Measurements from ENCODE around the gene SEC24C.

Gene SEC24C

DNA sequence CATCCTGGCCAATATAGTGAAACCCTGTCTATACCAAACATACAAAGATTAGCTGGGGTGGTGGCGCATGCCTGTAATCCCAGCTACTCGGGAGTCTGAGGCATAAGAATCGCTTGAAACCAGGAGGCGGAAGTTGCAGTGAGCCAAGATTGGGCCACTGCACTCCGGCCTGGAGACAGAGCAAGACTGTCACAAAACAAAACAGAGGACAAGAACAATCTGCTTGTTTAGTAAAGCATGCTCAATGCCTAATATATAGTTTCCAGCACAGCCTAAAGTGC, 1.8 kb upstream of the SEC24C start:
- Mint-ChIP-seq H3K4me1 (peaks cover 22% of the 10 kb centered on the region), H3K27ac (peak overlapping the region; percentile 99 to 100 (median 100)), H3K36me3 (ENCODE audit: low read depth) (peaks cover 15% of the 10 kb centered on the region), H3K4me3 (peak overlapping the region; percentile 98 to 99 (median 99)), H3K9me3 (no peaks in the 10 kb centered on the region), H3K27me3 (ENCODE audit: low read depth) (no peaks in the 10 kb centered on the region)
- TF ChIP-seq CTCF (IDR thresholded peaks at IDR 0.05; ENCODE audit: unreplicated experiment in 3 of 3) = no peak

DNA sequence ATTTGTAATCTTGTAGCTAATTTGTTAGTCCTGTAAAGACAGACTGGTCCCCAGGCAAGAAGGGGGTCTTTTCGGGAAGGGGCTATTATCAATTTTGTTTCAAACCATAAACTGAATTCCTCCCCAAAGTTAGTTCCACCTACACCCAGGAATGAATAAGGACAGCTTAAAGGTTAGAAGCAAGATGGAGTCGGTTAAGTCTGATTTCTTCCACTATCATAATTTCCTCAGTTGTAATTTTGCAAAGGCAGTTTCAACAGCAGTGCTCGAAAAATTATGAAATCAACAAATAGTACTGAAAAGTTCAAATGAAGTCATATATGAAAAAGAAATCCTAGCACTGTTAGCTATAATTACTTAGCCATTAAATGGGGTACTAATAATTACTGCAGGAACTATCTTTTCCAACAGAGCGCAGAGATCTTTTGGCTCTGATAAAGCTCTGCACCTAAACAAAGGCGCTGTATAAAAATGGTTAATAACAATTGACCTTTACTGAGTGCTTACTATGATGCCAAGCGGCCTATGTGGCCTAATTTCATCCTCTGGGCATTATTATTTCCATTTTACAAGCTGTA, 756 bp upstream of the SEC24C start:
- Mint-ChIP-seq H3K36me3 (ENCODE audit: low read depth) (peaks cover 15% of the 10 kb centered on the region), H3K9me3 (no peaks in the 10 kb centered on the region), H3K27me3 (ENCODE audit: low read depth) (no peaks in the 10 kb centered on the region)

DNA sequence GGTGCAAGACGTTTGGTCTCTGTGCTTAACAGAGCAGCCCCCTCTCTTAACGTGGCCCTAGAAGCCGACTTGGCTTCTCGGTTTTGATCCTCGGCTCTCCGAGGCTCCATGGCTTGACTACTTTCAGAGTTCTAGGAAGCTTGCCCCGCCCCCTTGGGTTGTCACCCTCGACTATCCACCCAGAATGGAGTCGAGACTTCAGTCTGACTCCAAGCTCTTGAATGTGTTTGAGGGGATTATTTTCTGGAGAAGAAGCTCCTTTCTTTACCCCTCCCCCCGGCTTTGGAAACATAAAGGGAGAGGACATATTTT, 448 bp downstream of the SEC24C start:
- no peaks in the 10 kb centered on the region for H3K9me3 Mint-ChIP-seq

More for the DNA sequence above, 756 bp upstream of the SEC24C start:
- no peak for TF ChIP-seq CTCF (IDR thresholded peaks at IDR 0.05; ENCODE audit: unreplicated experiment in 3 of 3)
- Mint-ChIP-seq H3K4me3 (peak overlapping the region; percentile 98 to 99 (median 99)), H3K27ac (peak overlapping the region; percentile 99 to 100 (median 100)), H3K4me1 (peaks cover 22% of the 10 kb centered on the region)

DNA sequence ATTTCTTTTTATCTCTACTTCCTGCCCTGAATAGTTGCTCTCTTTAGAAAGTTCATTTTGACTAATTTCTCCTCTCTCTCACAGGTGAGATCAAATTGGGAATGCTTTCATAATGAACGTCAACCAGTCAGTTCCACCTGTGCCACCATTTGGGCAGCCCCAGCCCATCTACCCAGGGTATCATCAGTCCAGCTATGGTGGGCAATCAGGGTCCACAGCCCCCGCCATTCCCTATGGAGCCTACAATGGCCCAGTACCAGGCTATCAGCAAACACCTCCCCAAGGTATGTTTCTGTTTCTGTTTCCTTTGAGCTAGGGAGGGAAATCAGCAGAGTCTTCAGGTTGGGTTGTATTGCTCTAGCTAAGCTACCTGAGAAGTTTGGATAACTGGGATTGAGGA, 2.5 kb downstream of the SEC24C start:
- no peak for TF ChIP-seq CTCF (IDR thresholded peaks at IDR 0.05; ENCODE audit: unreplicated experiment in 3 of 3)
- H3K9me3 Mint-ChIP-seq = no peaks in the 10 kb centered on the region
- H3K36me3 Mint-ChIP-seq (ENCODE audit: low read depth) = peaks cover 37% of the 10 kb centered on the region
- peak overlapping the region; percentile 62 to 79 (median 77) for H3K4me3 Mint-ChIP-seq
- peak overlapping the region; percentile 35 to 63 (median 56) for H3K27ac Mint-ChIP-seq
- no peaks in the 10 kb centered on the region for H3K27me3 Mint-ChIP-seq (ENCODE audit: low read depth)
- peaks cover 28% of the 10 kb centered on the region for H3K4me1 Mint-ChIP-seq

More for the DNA sequence above, 448 bp downstream of the SEC24C start:
- Mint-ChIP-seq H3K4me3 (peak overlapping the region; percentile 98 to 99 (median 99)), H3K4me1 (peaks cover 28% of the 10 kb centered on the region), H3K36me3 (ENCODE audit: low read depth) (peaks cover 21% of the 10 kb centered on the region), H3K27ac (peak overlapping the region; percentile 99 to 100 (median 100)), H3K27me3 (ENCODE audit: low read depth) (no peaks in the 10 kb centered on the region)
- TF ChIP-seq CTCF (IDR thresholded peaks at IDR 0.05; ENCODE audit: unreplicated experiment in 3 of 3) = no peak

DNA sequence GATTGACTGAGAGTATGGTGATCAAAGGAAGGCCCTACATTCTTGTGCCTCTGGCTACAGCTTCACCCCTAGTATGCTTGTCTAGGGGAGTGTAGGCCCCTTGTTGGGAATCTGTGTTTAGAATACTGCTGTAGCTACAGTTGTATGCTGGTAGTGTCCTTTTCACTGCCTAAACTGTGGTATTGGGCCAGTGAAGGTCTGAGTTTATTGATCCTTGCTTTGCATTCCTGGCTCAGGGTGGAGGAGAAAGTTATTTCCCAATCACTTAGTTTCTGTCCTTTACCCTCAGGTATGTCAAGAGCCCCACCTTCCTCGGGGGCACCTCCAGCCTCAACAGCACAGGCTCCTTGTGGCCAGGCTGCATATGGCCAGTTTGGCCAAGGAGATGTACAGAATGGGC, 6.6 kb downstream of the SEC24C start:
- Mint-ChIP-seq H3K27ac (no peak overlapping the region), H3K4me1 (peaks cover 6% of the 10 kb centered on the region), H3K27me3 (ENCODE audit: low read depth) (no peaks in the 10 kb centered on the region), H3K36me3 (ENCODE audit: low read depth) (peaks cover 53% of the 10 kb centered on the region), H3K4me3 (no peak overlapping the region), H3K9me3 (no peaks in the 10 kb centered on the region)
- no peak for TF ChIP-seq CTCF (IDR thresholded peaks at IDR 0.05; ENCODE audit: unreplicated experiment in 3 of 3)

DNA sequence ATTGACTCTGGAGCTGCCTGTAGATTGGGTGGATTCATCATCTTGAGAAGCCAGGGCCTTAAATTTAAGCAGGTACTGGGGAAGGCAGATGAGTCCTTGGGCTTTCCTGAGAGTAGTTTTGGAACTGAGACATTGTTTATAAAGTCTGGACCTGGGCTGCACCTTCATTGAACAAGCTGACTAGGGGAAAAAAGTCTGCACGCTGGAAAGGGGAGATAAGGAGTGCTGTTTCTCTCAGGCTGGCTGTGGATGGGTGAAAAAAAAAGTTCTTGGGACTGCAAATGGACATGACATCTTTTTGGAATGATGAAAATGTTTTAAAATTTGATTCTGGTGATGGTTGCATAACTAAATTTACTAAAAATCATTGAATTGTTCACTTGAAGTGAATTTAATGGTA, 12.0 kb downstream of the SEC24C start:
- peaks cover 62% of the 10 kb centered on the region for H3K36me3 Mint-ChIP-seq (ENCODE audit: low read depth)
- H3K4me3 Mint-ChIP-seq = no peak overlapping the region

More for the DNA sequence above, 12.0 kb downstream of the SEC24C start:
- H3K27me3 Mint-ChIP-seq (ENCODE audit: low read depth) = no peaks in the 10 kb centered on the region
- TF ChIP-seq CTCF (IDR thresholded peaks at IDR 0.05; ENCODE audit: unreplicated experiment in 3 of 3) = no peak
- H3K4me1 Mint-ChIP-seq = peaks cover 12% of the 10 kb centered on the region
- no peak overlapping the region for H3K27ac Mint-ChIP-seq
- H3K9me3 Mint-ChIP-seq = no peaks in the 10 kb centered on the region

Data from nephron (organoid).